ENCODE data around the gene ILKAP. TPM values are rescaled to one million over a fixed set of nuclear protein-coding genes. Genes with fewer than 3 reads are reported as not detected.

Gene ILKAP
- total RNA-seq, 2 donors from 2014 or later: 33.6 to 53.6 TPM

- peaks cover 5% of the 10 kb centered on the region for H3K4me1 Mint-ChIP-seq
- no peak overlapping the region for H3K27ac Mint-ChIP-seq
- H3K4me3 Mint-ChIP-seq: no peak overlapping the region
- H3K27me3 Mint-ChIP-seq: no peaks in the 10 kb centered on the region
- ATAC-seq (replicated peaks): no peak
- H3K9me3 Mint-ChIP-seq: no peaks in the 10 kb centered on the region
- H3K36me3 Mint-ChIP-seq (ENCODE audit: low read depth): no peaks in the 10 kb centered on the region
Measured at GRCh38 chr2:238136820-238137537, 66.5 kb downstream of the ILKAP start.

GRCh38 chr2:238135601-238136150 is 67.8 kb downstream of the ILKAP start:
- H3K27ac Mint-ChIP-seq: no peak overlapping the region
- no peak for ATAC-seq (replicated peaks)
- no peaks in the 10 kb centered on the region for H3K9me3 Mint-ChIP-seq
- no peaks in the 10 kb centered on the region for H3K27me3 Mint-ChIP-seq
- no peaks in the 10 kb centered on the region for H3K4me1 Mint-ChIP-seq
- H3K36me3 Mint-ChIP-seq (ENCODE audit: low read depth): no peaks in the 10 kb centered on the region
- no peak overlapping the region for H3K4me3 Mint-ChIP-seq

- no peaks in the 10 kb centered on the region for H3K9me3 Mint-ChIP-seq
- no peaks in the 10 kb centered on the region for H3K27me3 Mint-ChIP-seq
- H3K4me3 Mint-ChIP-seq: no peak overlapping the region
- H3K27ac Mint-ChIP-seq: no peak overlapping the region
- no peaks in the 10 kb centered on the region for H3K4me1 Mint-ChIP-seq
- no peaks in the 10 kb centered on the region for H3K36me3 Mint-ChIP-seq (ENCODE audit: low read depth)
- no peak for ATAC-seq (replicated peaks)
Measured at GRCh38 chr2:238134393-238134785, 69.1 kb downstream of the ILKAP start.

- no peaks in the 10 kb centered on the region for H3K9me3 Mint-ChIP-seq
- peak overlapping the region; percentile 41 for H3K27ac Mint-ChIP-seq
- H3K4me3 Mint-ChIP-seq: no peak overlapping the region
- no peaks in the 10 kb centered on the region for H3K4me1 Mint-ChIP-seq
- ATAC-seq (replicated peaks): no peak
- no peaks in the 10 kb centered on the region for H3K36me3 Mint-ChIP-seq (ENCODE audit: low read depth)
- H3K27me3 Mint-ChIP-seq: no peaks in the 10 kb centered on the region
Measured at GRCh38 chr2:238133499-238134392, 69.7 kb downstream of the ILKAP start.

GRCh38 chr2:238132463-238133450 is 70.7 kb downstream of the ILKAP start:
- no peak for ATAC-seq (replicated peaks)
- H3K27me3 Mint-ChIP-seq: no peaks in the 10 kb centered on the region
- H3K4me1 Mint-ChIP-seq: no peaks in the 10 kb centered on the region
- H3K4me3 Mint-ChIP-seq: no peak overlapping the region
- no peaks in the 10 kb centered on the region for H3K36me3 Mint-ChIP-seq (ENCODE audit: low read depth)
- H3K27ac Mint-ChIP-seq: no peak overlapping the region
- no peaks in the 10 kb centered on the region for H3K9me3 Mint-ChIP-seq

- no peak for ATAC-seq (replicated peaks)
- Mint-ChIP-seq H3K4me3 (no peak overlapping the region), H3K27ac (no peak overlapping the region), H3K4me1 (no peaks in the 10 kb centered on the region), H3K27me3 (no peaks in the 10 kb centered on the region), H3K9me3 (no peaks in the 10 kb centered on the region), H3K36me3 (ENCODE audit: low read depth) (no peaks in the 10 kb centered on the region)
Measured at GRCh38 chr2:238131761-238132462, 71.6 kb downstream of the ILKAP start.

GRCh38 chr2:238130696-238131628 is 72.5 kb downstream of the ILKAP start:
- H3K4me3 Mint-ChIP-seq: no peak overlapping the region
- H3K4me1 Mint-ChIP-seq: no peaks in the 10 kb centered on the region
- H3K9me3 Mint-ChIP-seq: no peaks in the 10 kb centered on the region
- H3K36me3 Mint-ChIP-seq (ENCODE audit: low read depth): no peaks in the 10 kb centered on the region
- no peaks in the 10 kb centered on the region for H3K27me3 Mint-ChIP-seq
- no peak for ATAC-seq (replicated peaks)
- no peak overlapping the region for H3K27ac Mint-ChIP-seq

GRCh38 chr2:238130111-238130695 is 73.3 kb downstream of the ILKAP start:
- Mint-ChIP-seq H3K27me3 (no peaks in the 10 kb centered on the region), H3K4me1 (no peaks in the 10 kb centered on the region), H3K36me3 (ENCODE audit: low read depth) (no peaks in the 10 kb centered on the region), H3K27ac (no peak overlapping the region), H3K9me3 (no peaks in the 10 kb centered on the region), H3K4me3 (no peak overlapping the region)
- no peak for ATAC-seq (replicated peaks)

GRCh38 chr2:238129166-238130010 is 74.1 kb downstream of the ILKAP start:
- Mint-ChIP-seq H3K4me3 (no peak overlapping the region), H3K9me3 (no peaks in the 10 kb centered on the region), H3K27me3 (no peaks in the 10 kb centered on the region), H3K27ac (no peak overlapping the region), H3K4me1 (no peaks in the 10 kb centered on the region), H3K36me3 (ENCODE audit: low read depth) (no peaks in the 10 kb centered on the region)
- no peak for ATAC-seq (replicated peaks)

- no peak for ATAC-seq (replicated peaks)
- Mint-ChIP-seq H3K36me3 (ENCODE audit: low read depth) (no peaks in the 10 kb centered on the region), H3K9me3 (no peaks in the 10 kb centered on the region), H3K4me1 (no peaks in the 10 kb centered on the region), H3K4me3 (no peak overlapping the region), H3K27ac (no peak overlapping the region), H3K27me3 (no peaks in the 10 kb centered on the region)
Measured at GRCh38 chr2:238128534-238129001, 74.9 kb downstream of the ILKAP start.

GRCh38 chr2:238128061-238128440 is 75.4 kb downstream of the ILKAP start:
- ATAC-seq (replicated peaks): no peak
- Mint-ChIP-seq H3K36me3 (ENCODE audit: low read depth) (no peaks in the 10 kb centered on the region), H3K27me3 (no peaks in the 10 kb centered on the region), H3K27ac (no peak overlapping the region), H3K4me1 (no peaks in the 10 kb centered on the region), H3K9me3 (no peaks in the 10 kb centered on the region), H3K4me3 (no peak overlapping the region)

All from activated T-helper 17 cell treated with anti-CD3 and anti-CD28 coated beads, Interleukin-2, amount 50 U/mL, for 72 hours (primary cell).